Right lobe of liver (tissue), 6 donors: ENCODE data around the gene OTUD7B. TPM values are rescaled to one million over a fixed set of nuclear protein-coding genes. Genes with fewer than 3 reads are reported as not detected.

Experiments
- ATAC-seq, 4 donors: fragments of 200-7000 bp; cut with Tn5 transposase; one replicate each; pipeline ENCODE4 v1.9.1; 2020; ENCODE audit warnings: mild to moderate bottlenecking in 4 of 4, moderate library complexity in 4 of 4
- DNase-seq, 3 donors: peaks; one replicate each; pipeline ENCODE4 v3.0.0-alpha.2; 2020
- H3K27ac ChIP-seq, 3 donors: fragments of 200-600 bp; one replicate each; pipeline ENCODE4 v1.8.0; 2022
- H3K27me3 ChIP-seq, 2 donors: fragments of 200-600 bp; one replicate each; pipeline ENCODE4 v1.8.0; 2022
- H3K36me3 ChIP-seq, 4 donors: fragments of 200-600 bp; sonication (generic) in 1 of 4; one replicate each; pipeline versions ENCODE4 v1.5.1 to v1.8.0; 2017 to 2022; ENCODE audit warnings: control low read depth in 1 of 4
- H3K4me1 ChIP-seq, 4 donors: fragments of 200-600 bp; sonication (generic) in 1 of 4; one replicate each; pipeline versions ENCODE4 v1.5.1 to v1.8.0; 2017 to 2022; ENCODE audit warnings: control low read depth in 1 of 4
- H3K4me3 ChIP-seq, 3 donors: fragments of 200-600 bp; one replicate each; pipeline ENCODE4 v1.8.0; 2022
- H3K9me3 ChIP-seq, 4 donors: fragments of 200-600 bp; sonication (generic) in 1 of 4; one replicate each; pipeline versions ENCODE4 v1.5.1 to v1.8.0; 2017 to 2022; ENCODE audit warnings: control low read depth in 1 of 4
- POLR2A ChIP-seq: fragments of 450-650 bp; IDR thresholded peaks from one replicate; pipeline ENCODE4 v1.6.1; 2017; ENCODE audit warnings: antibody characterized with exemption, mild to moderate bottlenecking
- whole genome bisulfite sequencing: methylation state at CpG from one replicate; pipeline ENCODE4 v1.1.6; 2018; ENCODE audit warnings: low coverage, low lambda C conversion rate; ENCODE audit not compliant: insufficient coverage; ENCODE audit errors: missing lambda C conversion rate; 5-methylcytosine and 5-hydroxymethylcytosine counted together
- intact Hi-C, 2 donors: fragments of 100-400 bp; cut with DNase I; formaldehyde crosslinking; loops; one replicate each; pipeline versions ENCODE4 v1.11.2 to v1.14.1; 2022
- total RNA-seq, 6 experiments: library from RNA; depleted of rRNA in 2 of 6; stranded (reverse); fragments of >200 nt in 2 of 6; fragmentation: NEBNext Ultra II Directional in 3 of 6; extraction: Animal tissue kit (Norgen Biotek cat#: 25700) in 3 of 6; gene quantifications; one replicate each; pipeline versions ENCODE4 v1.1.0 to v1.2.4, GENCODE V29; 2016 to 2023
- TF ChIP-seq, protein P1 (sequence below), 4 donors: fragments of 200-600 bp in 3 of 4; fragments of 450-650 bp in 1 of 4; IDR thresholded peaks; one replicate each; pipeline versions ENCODE4 v1.5.1 to v1.8.0; 2016 to 2022; ENCODE audit warnings: antibody characterized with exemption in 4 of 4, mild to moderate bottlenecking in 2 of 4
- donor health status: DM: no; HTN: yes; CAD: no.
- donor health status: DM: no; HTN: no; CAD: no.
- donor health status: DM: no; HTN: no; CAD: no.
- donor health status: DM: no; HTN: yes; CAD: no.
- donor health status: DM: no; HTN: yes; CAD: no.

OTUD7B gene
- total RNA-seq, 6 experiments from 2014 or later = 9.1 to 22.3 (median 16.8) TPM

DNA sequence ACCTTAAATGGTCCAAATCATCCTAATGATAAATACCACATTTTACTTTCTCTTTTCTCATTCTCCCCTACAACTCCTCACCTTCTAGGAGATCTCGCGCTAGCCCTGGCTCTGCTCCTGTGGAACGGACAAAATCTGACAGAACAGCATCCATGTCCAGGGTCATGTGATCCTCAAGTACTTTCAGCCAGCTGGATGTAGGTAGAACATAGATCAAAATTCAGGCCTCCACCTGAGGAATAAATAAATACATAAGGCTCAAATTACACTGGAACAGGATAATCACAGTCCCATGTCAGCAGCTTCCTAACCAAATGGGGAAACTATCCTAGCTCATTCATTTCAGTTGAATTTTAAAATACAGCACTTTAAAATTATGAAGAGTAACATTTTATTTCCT is 33.2 kb downstream of the OTUD7B start:
- Histone ChIP-seq H3K4me3 (no peak overlapping the region), H3K36me3 (peaks cover 0 to 30% (median 7%) of the 10 kb centered on the region in 4 donors), H3K27ac (peak overlapping the region in 1 of 3 donors; percentile 33), H3K4me1 (peaks cover 0 to 25% (median 9%) of the 10 kb centered on the region in 4 donors), H3K9me3 (no peaks in the 10 kb centered on the region), H3K27me3 (no peaks in the 10 kb centered on the region)
- ATAC-seq (no peak), DNase-seq (no peak)
- TF ChIP-seq POLR2A = no peak
- TF ChIP-seq, protein P1, sequence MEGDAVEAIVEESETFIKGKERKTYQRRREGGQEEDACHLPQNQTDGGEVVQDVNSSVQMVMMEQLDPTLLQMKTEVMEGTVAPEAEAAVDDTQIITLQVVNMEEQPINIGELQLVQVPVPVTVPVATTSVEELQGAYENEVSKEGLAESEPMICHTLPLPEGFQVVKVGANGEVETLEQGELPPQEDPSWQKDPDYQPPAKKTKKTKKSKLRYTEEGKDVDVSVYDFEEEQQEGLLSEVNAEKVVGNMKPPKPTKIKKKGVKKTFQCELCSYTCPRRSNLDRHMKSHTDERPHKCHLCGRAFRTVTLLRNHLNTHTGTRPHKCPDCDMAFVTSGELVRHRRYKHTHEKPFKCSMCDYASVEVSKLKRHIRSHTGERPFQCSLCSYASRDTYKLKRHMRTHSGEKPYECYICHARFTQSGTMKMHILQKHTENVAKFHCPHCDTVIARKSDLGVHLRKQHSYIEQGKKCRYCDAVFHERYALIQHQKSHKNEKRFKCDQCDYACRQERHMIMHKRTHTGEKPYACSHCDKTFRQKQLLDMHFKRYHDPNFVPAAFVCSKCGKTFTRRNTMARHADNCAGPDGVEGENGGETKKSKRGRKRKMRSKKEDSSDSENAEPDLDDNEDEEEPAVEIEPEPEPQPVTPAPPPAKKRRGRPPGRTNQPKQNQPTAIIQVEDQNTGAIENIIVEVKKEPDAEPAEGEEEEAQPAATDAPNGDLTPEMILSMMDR (IDR thresholded peaks at IDR 0.05) = no peak
- intact Hi-C loops = loop anchor here in 1 of 2 donors (10.0 kb wide), 1 partner anchor 67 kb away; no protein-coding TSS in a partner anchor
- 95% methylated on average over 3 of the region's 3 CpGs for WGBS

DNA sequence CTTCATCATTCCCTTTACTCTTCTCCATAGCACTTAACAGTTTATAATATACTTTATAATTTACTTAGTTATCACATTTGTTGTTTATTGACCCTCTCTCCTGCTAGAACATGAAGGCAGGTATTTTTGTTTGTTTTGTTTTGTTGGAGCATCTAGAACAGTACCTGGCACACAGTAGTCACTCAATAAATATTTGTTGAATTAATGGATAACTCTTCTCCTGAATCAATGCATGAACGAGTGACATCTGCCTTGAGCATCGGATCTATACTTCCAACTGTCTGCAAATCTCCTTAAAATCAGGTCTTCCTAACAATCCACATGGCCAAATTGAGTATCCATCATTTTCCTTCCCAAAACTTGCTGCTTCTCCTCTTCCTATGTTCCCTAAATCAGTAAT is 38.0 kb downstream of the OTUD7B start:
- no peaks in the 10 kb centered on the region for H3K9me3 ChIP-seq
- no peak overlapping the region for H3K4me3 ChIP-seq
- no peak overlapping the region for H3K27ac ChIP-seq
- DNase-seq (no peak), ATAC-seq (peak in 2 of 4 donors; percentile 38 to 52)
- peaks cover 0 to 1% (median 0%) of the 10 kb centered on the region in 4 donors for H3K4me1 ChIP-seq
- intact Hi-C loops = loop anchor here in 1 of 2 donors (10.0 kb wide), 1 partner anchor 72 kb away; no protein-coding TSS in a partner anchor
- H3K36me3 ChIP-seq = peaks cover 0 to 58% (median 20%) of the 10 kb centered on the region in 4 donors
- no peaks in the 10 kb centered on the region for H3K27me3 ChIP-seq
- WGBS = 17% methylated on average over 2 of the region's 2 CpGs
- TF ChIP-seq, protein P1 (IDR thresholded peaks at IDR 0.05) = no peak
- TF ChIP-seq POLR2A = no peak

DNA sequence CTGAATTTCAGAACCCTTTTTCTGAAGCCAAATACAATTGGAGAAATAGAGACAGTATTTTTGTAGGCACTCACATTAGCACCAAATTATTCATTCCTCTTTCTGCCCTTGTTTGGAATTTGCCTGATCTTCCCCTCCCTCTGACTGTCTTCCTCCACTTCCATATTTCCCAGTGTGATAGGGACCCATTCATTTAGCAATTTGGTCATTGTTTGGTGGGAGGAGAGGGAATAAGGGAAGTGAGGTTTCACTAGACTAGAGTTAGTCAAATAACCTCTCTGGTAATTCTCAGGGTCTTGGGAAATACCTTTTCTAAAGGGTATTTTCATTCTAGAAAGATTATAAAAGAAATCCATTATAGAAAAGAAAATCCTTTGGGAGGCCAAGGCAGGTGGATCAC is 42.9 kb downstream of the OTUD7B start:
- Histone ChIP-seq H3K9me3 (no peaks in the 10 kb centered on the region), H3K4me3 (no peak overlapping the region), H3K4me1 (peaks cover 0 to 33% (median 3%) of the 10 kb centered on the region in 4 donors), H3K27me3 (no peaks in the 10 kb centered on the region), H3K27ac (no peak overlapping the region), H3K36me3 (peaks cover 0 to 42% (median 22%) of the 10 kb centered on the region in 4 donors)
- DNase-seq (no peak), ATAC-seq (no peak)
- intact Hi-C loops = loop anchor here in 1 of 2 donors (10.0 kb wide), 1 partner anchor 87 kb away; no protein-coding TSS in a partner anchor
- TF ChIP-seq, protein P1 (IDR thresholded peaks at IDR 0.05) = no peak
- TF ChIP-seq POLR2A = no peak

DNA sequence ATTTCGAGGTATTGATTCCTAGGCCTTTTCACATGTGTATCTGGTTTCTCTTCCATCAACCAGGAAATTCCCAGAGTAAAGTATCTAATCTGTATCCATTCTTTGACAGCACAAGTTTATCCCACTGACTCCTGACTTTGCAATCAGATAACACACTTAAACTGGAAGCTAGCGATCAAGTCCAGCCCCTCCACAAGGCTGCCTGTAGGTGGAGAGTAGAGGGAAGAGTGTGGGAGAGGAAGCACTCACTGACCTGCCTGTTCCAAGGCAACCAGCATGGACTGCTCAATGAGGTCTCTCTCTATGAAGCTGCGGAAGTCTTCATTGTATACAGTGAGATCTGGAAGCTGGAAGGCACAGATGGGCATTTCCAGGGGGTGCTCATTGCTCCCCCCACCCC is 43.5 kb downstream of the OTUD7B start:
- Histone ChIP-seq H3K36me3 (peaks cover 0 to 42% (median 22%) of the 10 kb centered on the region in 4 donors), H3K4me1 (peaks cover 0 to 39% (median 6%) of the 10 kb centered on the region in 4 donors), H3K9me3 (no peaks in the 10 kb centered on the region), H3K27me3 (no peaks in the 10 kb centered on the region), H3K4me3 (no peak overlapping the region), H3K27ac (no peak overlapping the region)
- intact Hi-C loops = loop anchor here in 1 of 2 donors (10.0 kb wide), 1 partner anchor 88 kb away; no protein-coding TSS in a partner anchor
- WGBS = 59% methylated on average over 2 of the region's 3 CpGs
- ATAC-seq (peak in 1 of 4 donors; percentile 52), DNase-seq (no peak)
- TF ChIP-seq, protein P1 (IDR thresholded peaks at IDR 0.05) = no peak
- TF ChIP-seq POLR2A = no peak
